ENCODE measurements around the gene RBMS1.

DNA sequence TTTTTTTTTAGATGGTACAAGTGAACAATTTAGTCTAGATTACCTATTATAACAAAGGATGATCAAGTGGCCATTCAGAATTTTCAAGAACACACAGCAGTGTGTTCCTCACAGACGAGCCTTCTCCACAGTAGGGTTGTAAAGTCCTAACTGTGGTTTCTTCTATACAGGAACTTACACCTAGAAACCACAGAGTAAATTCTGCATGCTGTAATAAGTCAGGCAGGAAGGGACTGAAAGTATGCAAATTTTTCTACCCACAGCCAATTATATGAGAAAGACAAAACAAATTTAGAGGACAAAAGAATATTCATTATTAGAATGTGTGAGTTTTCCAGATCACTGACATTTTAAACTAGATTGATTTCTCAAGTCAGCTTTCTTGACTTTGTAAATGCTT is 99.5 kb downstream of the RBMS1 start:
- TF ChIP-seq RAD21 (IDR thresholded peaks at IDR 0.05; ENCODE audit: low read length) (no peak), POLR2A (IDR thresholded peaks at IDR 0.05; ENCODE audit: low read depth, low read length) (no peak), MXI1 (IDR thresholded peaks at IDR 0.05; ENCODE audit: borderline replicate concordance, low read depth, low read length) (no peak), RFX5 (IDR thresholded peaks at IDR 0.05; ENCODE audit: low read depth, low read length) (no peak), BHLHE40 (IDR thresholded peaks at IDR 0.05; ENCODE audit: low read depth, low read length) (no peak), SMC3 (IDR thresholded peaks at IDR 0.05; ENCODE audit: low read depth, low read length) (no peak), FOS (IDR thresholded peaks at IDR 0.05; ENCODE audit: low read depth, low read length) (no peak), MAFK (IDR thresholded peaks at IDR 0.05; ENCODE audit: low read depth, low read length) (no peak)
- TF ChIP-seq, protein P1, sequence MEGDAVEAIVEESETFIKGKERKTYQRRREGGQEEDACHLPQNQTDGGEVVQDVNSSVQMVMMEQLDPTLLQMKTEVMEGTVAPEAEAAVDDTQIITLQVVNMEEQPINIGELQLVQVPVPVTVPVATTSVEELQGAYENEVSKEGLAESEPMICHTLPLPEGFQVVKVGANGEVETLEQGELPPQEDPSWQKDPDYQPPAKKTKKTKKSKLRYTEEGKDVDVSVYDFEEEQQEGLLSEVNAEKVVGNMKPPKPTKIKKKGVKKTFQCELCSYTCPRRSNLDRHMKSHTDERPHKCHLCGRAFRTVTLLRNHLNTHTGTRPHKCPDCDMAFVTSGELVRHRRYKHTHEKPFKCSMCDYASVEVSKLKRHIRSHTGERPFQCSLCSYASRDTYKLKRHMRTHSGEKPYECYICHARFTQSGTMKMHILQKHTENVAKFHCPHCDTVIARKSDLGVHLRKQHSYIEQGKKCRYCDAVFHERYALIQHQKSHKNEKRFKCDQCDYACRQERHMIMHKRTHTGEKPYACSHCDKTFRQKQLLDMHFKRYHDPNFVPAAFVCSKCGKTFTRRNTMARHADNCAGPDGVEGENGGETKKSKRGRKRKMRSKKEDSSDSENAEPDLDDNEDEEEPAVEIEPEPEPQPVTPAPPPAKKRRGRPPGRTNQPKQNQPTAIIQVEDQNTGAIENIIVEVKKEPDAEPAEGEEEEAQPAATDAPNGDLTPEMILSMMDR (conservative IDR thresholded peaks at IDR 0.05; ENCODE audit: low read depth, low read length): no peak
- TF ChIP-seq, protein P2, sequence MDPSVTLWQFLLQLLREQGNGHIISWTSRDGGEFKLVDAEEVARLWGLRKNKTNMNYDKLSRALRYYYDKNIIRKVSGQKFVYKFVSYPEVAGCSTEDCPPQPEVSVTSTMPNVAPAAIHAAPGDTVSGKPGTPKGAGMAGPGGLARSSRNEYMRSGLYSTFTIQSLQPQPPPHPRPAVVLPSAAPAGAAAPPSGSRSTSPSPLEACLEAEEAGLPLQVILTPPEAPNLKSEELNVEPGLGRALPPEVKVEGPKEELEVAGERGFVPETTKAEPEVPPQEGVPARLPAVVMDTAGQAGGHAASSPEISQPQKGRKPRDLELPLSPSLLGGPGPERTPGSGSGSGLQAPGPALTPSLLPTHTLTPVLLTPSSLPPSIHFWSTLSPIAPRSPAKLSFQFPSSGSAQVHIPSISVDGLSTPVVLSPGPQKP (IDR thresholded peaks at IDR 0.05; ENCODE audit: borderline replicate concordance, low read depth, low read length): no peak

Data from IMR-90 (cell line).